ENCODE results near the gene PBX4.
"Not testable (repeated sequence)": the region's sequence is repeated elsewhere in the genome, so short reads cannot be mapped to it uniquely, and the experiment has no call there.

Gene PBX4

DNA sequence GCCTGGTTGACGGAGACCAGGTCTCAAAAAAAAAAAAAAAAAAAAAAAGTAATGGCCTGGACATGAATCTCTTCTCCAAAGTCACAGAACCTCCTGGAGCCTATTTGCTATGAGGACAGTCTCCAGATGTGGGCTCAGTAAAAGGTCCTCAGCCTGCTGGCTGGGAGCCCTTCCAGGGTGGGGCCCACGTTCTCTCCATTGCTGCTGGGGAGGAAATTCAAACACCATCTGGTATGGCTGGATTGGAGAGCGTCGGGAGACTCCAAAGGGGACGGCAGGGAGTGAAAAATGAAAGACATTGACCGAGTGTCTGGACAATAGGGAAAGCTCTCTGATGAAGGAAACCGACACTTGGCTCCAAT lies 1.3 kb upstream of the PBX4 start:
- Mint-ChIP-seq H3K9me3 (no peaks in the 10 kb centered on the region), H3K4me1 (peaks cover 65% of the 10 kb centered on the region), H3K27me3 (no peaks in the 10 kb centered on the region), H3K4me3 (no peak overlapping the region), H3K27ac (no peak overlapping the region)
- DNase-seq: no peak
- ATAC-seq: no peak

DNA sequence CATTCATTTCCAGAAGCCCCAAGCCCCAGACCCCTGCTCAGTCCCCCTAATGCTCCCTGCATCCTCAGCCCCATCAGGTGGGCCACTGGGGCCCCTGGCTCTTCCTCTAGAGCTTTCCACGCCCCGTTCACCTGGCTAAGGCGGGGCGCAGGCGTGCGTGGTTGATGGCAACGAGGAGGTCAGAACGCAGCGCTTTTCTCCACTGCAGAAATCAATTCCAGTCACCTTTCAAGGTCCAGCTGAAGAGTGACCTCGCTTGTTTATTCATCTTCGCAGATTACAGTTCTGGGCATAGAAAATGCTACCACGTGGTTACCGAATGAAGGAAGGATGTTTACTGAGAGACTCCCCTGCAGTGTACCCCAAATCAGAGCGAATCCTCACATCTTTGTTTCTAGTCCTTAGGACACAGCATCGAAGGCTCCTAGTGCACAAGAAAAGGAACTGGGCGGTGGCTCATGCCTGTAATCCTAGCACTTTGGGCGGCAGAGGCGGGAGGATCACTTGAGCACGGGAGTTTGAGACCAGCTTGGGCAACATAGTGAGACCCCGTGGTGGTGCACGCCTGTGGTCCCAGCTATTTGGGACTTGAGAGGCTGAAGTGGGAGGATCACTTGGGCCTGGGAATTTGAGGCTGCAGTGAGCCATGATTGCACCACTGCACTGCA lies 828 bp upstream of the PBX4 start:
- H3K9me3 Mint-ChIP-seq: no peaks in the 10 kb centered on the region
- DNase-seq: no peak
- peak overlapping the region; percentile 62 to 91 for H3K4me3 Mint-ChIP-seq
- peak overlapping the region in 1 of 2 donors; percentile 90 for H3K27ac Mint-ChIP-seq
- ATAC-seq: no peak
- peaks cover 67% of the 10 kb centered on the region for H3K4me1 Mint-ChIP-seq
- H3K27me3 Mint-ChIP-seq: no peaks in the 10 kb centered on the region

DNA sequence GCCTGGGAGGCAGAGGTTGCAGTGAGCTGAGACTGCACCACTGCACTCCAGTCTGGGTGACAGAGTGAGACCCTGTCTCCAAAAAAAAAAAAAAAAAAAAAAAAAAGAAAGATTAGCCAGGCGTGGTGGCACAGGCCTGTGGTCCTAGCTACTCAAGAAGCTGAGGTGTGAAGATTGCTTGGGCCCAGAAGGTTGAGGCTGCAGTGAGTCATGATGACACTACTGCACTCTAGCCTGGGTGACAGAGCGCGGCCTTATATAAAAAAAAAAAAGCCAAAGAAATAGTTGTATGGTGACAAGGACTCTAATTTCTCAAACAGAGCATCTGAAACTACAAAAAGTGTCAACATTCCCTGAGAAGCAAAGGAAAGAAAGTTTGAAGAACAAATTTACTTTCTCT lies 3.4 kb downstream of the PBX4 start:
- Mint-ChIP-seq H3K27me3 (no peaks in the 10 kb centered on the region), H3K4me1 (peaks cover 66% of the 10 kb centered on the region), H3K9me3 (no peaks in the 10 kb centered on the region), H3K27ac (peak overlapping the region in 1 of 2 donors; percentile 34), H3K4me3 (peak overlapping the region; percentile 56 to 69)
- DNase-seq (peak in 1 of 2 donors; percentile 54), ATAC-seq (peak; percentile 61)

DNA sequence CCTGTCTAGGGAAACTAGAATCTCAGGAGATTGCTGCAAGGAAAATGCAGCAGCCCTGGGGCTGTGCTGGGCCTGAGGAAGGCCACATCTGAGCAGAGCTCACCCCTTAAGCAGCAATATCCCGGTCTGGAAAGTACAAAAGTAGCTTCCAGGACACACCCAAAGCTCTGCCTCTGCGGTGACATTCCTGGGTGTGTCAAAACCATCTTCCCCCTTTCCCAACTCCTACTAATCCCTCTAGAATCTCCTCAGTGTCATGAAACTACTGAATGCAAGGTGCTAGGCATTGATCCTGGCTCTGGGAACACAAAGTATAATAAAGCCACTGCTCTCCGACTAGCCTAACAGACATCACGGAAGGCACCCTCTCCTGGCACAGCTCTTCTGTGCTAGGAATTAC lies 5.0 kb downstream of the PBX4 start:
- Mint-ChIP-seq H3K4me3 (no peak overlapping the region), H3K9me3 (no peaks in the 10 kb centered on the region), H3K27me3 (no peaks in the 10 kb centered on the region), H3K4me1 (peaks cover 62% of the 10 kb centered on the region), H3K27ac (no peak overlapping the region)
- DNase-seq (no peak), ATAC-seq (no peak)

DNA sequence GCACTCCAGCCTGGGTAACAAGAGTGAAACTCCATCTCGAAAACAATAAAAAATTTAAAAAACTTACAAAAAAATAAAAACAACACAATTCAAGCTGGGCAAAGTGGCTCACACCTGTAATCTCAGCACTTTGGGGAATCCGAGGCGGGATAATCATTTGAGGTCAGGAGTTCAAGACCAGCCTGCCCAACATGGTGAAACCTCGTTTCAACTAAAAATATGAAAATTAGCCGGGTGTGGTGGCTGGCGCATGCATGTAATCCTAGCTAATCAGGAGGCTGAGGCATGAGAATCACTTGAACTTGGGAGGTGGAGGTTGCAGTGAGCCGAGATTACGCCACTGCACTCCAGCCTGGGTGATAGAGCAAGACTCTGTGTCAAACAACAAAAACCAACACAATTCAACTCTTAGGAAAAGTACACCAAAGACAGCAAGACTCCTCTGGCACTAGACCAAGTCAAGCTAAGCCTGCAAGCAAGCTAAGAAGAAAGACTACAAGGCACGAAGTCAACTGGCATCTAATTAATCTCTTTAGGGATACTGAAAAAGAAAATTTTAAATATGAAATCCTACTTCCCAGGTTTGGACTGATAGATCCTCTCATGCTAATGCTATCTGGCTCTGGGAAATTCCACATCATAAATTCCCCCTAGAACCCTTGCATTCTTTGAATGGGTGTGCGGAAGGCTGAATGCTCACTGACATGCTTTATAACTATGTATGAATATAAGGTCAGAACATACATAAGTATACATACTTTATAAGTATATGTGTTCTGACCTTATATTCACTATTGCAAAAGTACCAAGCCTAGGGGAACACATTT lies 7.9 kb downstream of the PBX4 start:
- Mint-ChIP-seq H3K27me3 (no peaks in the 10 kb centered on the region), H3K4me3 (no peak overlapping the region), H3K27ac (peak overlapping the region in 1 of 2 donors; percentile 48), H3K4me1 (peaks cover 52% of the 10 kb centered on the region), H3K9me3 (no peaks in the 10 kb centered on the region)
- no peak for ATAC-seq
- no peak for DNase-seq

DNA sequence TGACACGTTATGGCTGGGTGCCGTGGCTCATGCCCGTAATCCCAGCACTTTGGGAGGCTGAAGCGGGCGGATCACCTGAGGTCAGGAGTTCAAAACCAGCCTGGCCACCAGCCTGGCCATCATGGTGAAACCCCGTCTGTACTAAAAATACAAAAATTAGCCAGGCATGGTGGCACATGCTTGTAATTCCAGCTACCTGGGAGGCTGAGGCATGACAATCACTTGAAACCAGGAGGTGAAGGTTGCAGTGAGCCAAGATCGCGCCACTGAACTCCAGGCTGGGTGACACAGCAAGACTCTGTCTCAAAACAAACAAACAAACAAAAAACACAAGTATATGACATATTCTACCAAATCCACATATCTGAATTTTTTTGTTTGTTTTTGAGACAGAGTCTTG lies 11.8 kb downstream of the PBX4 start:
- peaks cover 44% of the 10 kb centered on the region for H3K4me1 Mint-ChIP-seq
- not testable (repeated sequence) for H3K27ac Mint-ChIP-seq, H3K4me3 Mint-ChIP-seq, ATAC-seq, H3K9me3 Mint-ChIP-seq, DNase-seq, H3K27me3 Mint-ChIP-seq

DNA sequence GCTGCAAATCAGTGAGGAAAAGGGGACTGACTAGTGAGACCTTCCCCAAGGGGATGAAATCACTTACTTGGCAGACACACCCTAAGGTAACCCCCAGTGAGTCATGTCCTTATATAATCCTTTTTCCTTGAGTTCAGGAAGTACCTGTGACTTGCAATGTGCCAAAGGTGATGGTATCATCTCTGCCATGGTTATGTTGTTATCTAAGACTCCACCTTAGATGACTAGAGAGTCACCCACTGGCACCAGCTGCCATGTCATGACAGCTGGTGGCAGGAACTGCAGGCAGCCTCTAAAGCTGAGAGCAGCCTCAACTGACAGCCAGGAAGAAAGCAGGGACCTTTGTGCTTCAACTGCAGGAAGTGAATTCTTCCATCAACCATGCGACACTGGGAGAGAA lies 12.5 kb downstream of the PBX4 start:
- peak overlapping the region; percentile 46 to 56 for H3K4me3 Mint-ChIP-seq
- DNase-seq (peak in 1 of 2 donors; percentile 43), ATAC-seq (peak; percentile 94)
- H3K27me3 Mint-ChIP-seq: no peaks in the 10 kb centered on the region
- H3K9me3 Mint-ChIP-seq: peaks cover 0 to 5% of the 10 kb centered on the region in 2 donors
- H3K4me1 Mint-ChIP-seq: peaks cover 51% of the 10 kb centered on the region
- H3K27ac Mint-ChIP-seq: peak overlapping the region in 1 of 2 donors; percentile 71

DNA sequence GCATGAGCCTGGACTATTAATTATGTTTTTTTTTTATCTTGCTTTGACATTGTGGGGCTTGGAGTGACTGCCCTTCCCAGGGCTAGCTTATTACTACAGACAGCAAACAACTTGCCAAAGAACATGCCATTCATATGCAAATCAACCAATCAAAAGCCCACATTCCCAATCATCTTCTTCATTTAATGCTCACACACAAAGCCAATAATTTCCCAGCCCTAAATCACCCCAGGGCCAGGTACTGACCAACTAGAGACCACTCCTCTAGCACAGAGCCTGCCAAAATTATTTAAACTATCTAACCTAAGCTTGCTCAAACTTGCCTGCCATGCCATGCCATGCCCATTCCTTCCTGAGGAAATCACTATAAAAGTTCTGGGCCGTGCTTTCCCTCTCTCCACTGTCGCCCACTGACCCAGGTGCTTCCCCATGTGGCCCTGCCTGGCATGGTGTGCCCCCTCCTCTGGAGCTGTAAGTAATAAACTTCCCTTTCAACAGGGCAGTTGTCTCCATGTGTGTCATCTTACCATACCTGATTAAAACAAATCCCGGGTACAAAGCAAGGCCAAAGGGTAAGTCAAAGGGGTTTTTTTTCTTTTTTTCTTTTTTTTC lies 15.7 kb downstream of the PBX4 start:
- ATAC-seq: no peak
- H3K4me3 Mint-ChIP-seq: peak overlapping the region; percentile 25 to 44
- DNase-seq: no peak
- H3K4me1 Mint-ChIP-seq: peaks cover 64% of the 10 kb centered on the region
- peak overlapping the region in 1 of 2 donors; percentile 49 for H3K27ac Mint-ChIP-seq
- H3K9me3 Mint-ChIP-seq: peaks cover 0 to 7% of the 10 kb centered on the region in 2 donors
- no peaks in the 10 kb centered on the region for H3K27me3 Mint-ChIP-seq

DNA sequence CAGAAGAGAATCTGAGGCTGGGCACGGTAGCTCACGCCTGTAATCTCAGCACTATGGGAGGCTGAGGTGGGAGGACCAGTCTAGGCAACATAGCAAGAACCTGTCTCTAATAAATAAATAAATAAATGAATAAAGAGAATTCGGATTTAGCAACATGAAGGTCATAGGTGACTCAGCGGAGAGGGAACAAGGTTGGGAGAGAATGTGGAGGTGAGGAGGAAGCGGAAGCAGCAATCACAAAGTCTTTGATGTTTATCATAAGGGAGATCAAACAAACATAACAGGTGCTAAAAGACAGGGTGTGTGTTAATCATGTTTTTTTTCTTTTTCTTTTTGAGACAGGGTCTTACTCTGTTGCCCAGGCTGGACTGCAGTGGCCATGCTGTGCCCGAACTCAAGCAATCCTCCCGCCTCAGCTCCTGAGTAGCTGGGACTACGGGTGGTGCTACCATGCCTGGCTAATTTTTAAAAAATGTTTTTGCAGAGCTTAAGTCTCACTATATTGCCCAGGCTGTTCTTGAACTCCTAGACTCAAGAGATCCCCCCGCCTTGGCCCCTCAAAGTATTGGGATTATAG lies 16.3 kb downstream of the PBX4 start:
- peaks cover 0 to 7% of the 10 kb centered on the region in 2 donors for H3K9me3 Mint-ChIP-seq
- peak overlapping the region; percentile 49 to 79 for H3K27ac Mint-ChIP-seq
- H3K4me1 Mint-ChIP-seq: peaks cover 70% of the 10 kb centered on the region
- peak overlapping the region; percentile 41 to 67 for H3K4me3 Mint-ChIP-seq
- DNase-seq: no peak
- no peak for ATAC-seq
- no peaks in the 10 kb centered on the region for H3K27me3 Mint-ChIP-seq

DNA sequence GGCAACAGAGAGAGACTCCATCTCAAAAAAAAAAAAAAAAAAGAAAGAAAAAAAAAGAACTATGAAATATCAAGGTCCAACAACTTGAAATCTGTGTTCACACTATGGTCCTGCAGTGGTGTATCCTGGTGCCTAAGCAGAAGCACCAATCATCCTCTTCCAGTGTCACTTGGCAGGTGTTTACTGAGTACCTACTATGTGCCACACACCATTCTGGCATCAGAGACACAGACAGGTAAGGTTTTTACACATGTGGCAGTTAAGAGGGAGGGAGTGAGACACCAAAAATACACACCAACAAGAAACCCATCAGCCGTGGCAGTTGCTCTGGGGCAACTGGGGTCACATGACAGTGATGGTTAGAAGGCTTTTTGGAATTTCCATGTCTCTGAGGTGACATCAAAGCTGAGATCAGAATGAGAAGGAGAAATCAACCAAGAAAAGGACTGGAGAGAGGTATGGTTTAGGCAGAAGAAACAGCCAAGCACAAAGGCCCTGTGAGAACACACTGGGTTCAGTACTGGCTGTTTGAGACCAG lies 17.6 kb downstream of the PBX4 start:
- Mint-ChIP-seq H3K27ac (peak overlapping the region; percentile 77 to 98), H3K9me3 (peaks cover 0 to 7% of the 10 kb centered on the region in 2 donors), H3K4me3 (peak overlapping the region; percentile 41 to 67), H3K27me3 (no peaks in the 10 kb centered on the region), H3K4me1 (peaks cover 67% of the 10 kb centered on the region)
- no peak for DNase-seq
- no peak for ATAC-seq

DNA sequence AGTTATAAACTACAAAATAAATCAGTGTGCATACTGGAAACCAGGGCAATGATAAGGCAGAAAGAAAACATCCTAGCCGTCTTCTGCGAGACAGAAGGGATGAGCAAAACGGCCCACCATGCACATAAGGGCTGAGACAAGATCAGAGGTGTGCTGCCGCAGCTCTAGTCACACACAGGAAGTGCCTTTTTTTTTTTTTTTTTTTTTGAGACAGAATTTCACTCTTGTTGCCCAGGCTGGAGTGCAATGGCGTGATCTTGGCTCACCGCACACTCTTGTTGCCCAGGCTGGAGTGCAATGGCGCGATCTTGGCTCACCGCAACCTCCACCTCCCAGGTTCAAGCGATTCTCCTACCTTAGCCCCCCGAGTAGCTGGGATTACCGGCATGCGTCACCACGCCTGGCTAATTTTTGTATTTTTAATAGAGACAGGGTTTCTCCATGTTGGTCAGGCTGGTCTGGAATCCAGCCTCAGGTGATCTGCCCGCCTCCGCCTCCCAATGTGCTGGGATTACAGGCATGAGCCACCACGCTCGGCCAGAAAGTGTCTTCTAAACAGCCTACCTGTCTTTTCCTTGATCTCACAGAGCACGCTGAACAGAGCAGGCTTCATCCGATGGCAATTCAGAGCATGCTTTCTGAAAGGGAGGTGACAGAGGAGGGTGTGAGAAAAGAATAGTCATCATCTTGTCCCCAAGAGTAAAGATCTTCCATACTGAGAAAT lies 19.6 kb downstream of the PBX4 start:
- H3K27me3 Mint-ChIP-seq, H3K9me3 Mint-ChIP-seq: not testable (repeated sequence)
- peak; percentile 79 for ATAC-seq
- peaks cover 84% of the 10 kb centered on the region for H3K4me1 Mint-ChIP-seq
- H3K4me3 Mint-ChIP-seq: peak overlapping the region; percentile 84
- peak overlapping the region; percentile 99 to 100 for H3K27ac Mint-ChIP-seq
- peak; percentile 61 to 75 for DNase-seq

DNA sequence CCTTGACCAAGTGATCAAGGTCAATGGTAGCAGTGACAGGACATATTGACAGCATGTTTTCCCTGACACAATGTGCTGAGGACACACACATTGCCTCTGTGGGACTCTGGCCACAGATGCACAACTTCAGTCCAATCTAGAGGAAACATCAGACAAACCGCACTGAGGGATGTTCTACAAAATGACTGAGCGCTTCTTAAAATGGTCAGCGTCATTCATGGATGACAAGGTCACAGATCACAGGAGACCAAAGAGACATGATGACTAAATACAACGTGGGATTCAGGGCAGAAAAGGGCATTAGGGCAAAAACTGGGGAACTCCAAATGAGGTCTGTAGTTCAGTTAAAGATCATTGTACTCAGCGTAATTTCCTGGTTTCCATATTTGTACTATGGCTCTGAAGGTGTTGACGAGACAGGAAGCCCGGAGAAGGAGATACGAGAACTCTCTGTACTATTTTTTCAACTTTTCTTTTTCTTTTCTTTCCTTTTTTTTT lies 20.6 kb downstream of the PBX4 start:
- H3K4me3 Mint-ChIP-seq: peak overlapping the region; percentile 84
- peak; percentile 89 for ATAC-seq
- H3K27me3 Mint-ChIP-seq: no peaks in the 10 kb centered on the region
- peaks cover 79% of the 10 kb centered on the region for H3K4me1 Mint-ChIP-seq
- H3K27ac Mint-ChIP-seq: peak overlapping the region; percentile 99 to 100
- H3K9me3 Mint-ChIP-seq: peaks cover 0 to 7% of the 10 kb centered on the region in 2 donors
- peak; percentile 68 to 82 for DNase-seq

DNA sequence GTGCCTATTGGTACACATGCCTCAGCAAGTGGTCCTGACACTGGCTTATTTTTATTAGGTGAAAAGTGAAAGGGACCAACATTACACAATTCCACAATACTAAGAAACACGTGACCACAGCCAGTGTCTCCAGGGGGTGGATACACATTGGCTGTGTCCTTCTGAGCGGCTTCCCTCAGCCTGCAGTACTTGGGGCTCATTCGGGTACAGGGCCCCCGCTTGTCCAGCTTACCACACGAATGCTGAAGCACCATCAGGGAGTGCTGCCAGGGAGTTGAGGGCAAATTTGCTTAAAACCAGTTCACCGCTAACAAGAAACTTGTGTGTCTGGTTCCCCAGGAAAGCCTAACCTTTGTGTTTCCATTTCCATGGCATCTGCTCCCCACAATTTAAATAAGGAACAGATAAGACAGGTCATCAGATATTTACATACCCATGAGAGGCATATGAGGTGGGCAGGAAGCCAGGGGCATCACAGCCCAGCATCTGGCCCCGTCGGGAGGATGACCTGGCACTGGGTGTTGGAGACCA lies 23.3 kb downstream of the PBX4 start:
- Mint-ChIP-seq H3K9me3 (no peaks in the 10 kb centered on the region), H3K4me3 (no peak overlapping the region), H3K27ac (peak overlapping the region in 1 of 2 donors; percentile 48), H3K27me3 (no peaks in the 10 kb centered on the region), H3K4me1 (peaks cover 79% of the 10 kb centered on the region)
- ATAC-seq: no peak
- no peak for DNase-seq

DNA sequence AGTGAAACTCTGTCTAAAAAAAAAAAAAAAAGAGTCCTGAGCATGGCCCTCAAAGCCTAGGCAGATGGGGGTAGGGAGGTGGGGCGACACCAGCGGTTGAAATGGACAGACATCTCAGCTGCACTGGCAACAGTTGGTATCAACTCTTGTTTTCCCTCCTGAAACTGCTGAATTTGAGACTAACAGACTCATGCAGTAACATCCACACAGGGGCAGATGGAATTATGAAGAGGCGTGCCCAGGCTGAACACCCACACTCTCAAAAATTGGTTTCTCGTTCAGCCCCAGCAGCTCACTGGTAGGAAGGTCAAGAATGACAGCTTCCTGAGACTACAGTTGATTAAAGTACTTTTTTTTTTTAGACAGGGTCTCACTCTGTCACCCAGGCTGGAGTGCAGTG lies 24.1 kb downstream of the PBX4 start:
- ATAC-seq (no peak), DNase-seq (no peak)
- peaks cover 84% of the 10 kb centered on the region for H3K4me1 Mint-ChIP-seq
- no peak overlapping the region for H3K4me3 Mint-ChIP-seq
- H3K27ac Mint-ChIP-seq: peak overlapping the region in 1 of 2 donors; percentile 25
- H3K27me3 Mint-ChIP-seq: no peaks in the 10 kb centered on the region
- H3K9me3 Mint-ChIP-seq: no peaks in the 10 kb centered on the region

Data from stimulated activated naive CD8-positive, alpha-beta T cell treated with anti-CD3 and anti-CD28 coated beads, Interleukin-15, amount 100 ng/mL, for 72 hours (primary cell).